ENCODE measurements around the gene CCT5. TPM values are rescaled to one million over a fixed set of nuclear protein-coding genes. Genes with fewer than 3 reads are reported as not detected.

CCT5 gene
- total and polyA plus RNA-seq, 2 donors from 2014 or later = 130 to 136 TPM

DNA sequence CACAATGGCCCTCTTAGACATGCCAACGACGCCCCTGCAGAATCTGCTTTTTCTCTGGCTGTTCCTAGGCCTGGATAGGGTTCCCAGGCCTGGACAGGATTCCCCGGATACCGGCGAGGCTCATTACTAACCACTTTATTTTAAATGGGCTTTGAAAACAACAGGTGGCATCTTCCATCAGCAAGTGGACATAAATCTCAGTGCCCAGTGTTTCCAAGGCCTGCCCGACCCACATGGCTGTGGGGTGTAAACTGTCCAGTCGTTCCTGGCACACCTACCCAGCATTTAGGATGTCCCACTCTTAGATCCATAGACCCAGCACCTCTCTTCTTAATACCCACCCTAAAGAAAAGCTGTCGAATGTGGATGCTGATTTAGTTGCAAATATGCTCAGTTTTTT is 56.7 kb downstream of the CCT5 start:
- no peaks in the 10 kb centered on the region for H3K27me3 ChIP-seq (ENCODE audit: control insufficient read depth, insufficient read depth, low read length)
- H3K4me3 ChIP-seq (ENCODE audit: low read length in 3 of 3) = peak overlapping the region; percentile 71 to 83 (median 71)
- peak overlapping the region; percentile 34 to 86 (median 46) for H3K9ac ChIP-seq (ENCODE audit: low read length in 3 of 3)
- no peaks in the 10 kb centered on the region for H3K9me3 ChIP-seq (ENCODE audit: control insufficient read depth in 2 of 3, insufficient read depth in 1 of 3, low read length in 3 of 3)
- H3K36me3 ChIP-seq (ENCODE audit: control insufficient read depth in 2 of 3, insufficient read depth in 3 of 3, low read length in 3 of 3) = no peaks in the 10 kb centered on the region
- peak overlapping the region; percentile 42 to 95 for H3K27ac ChIP-seq (ENCODE audit: low read depth in 2 of 2, low read length in 2 of 2)
- intact Hi-C loops (cut with DNase I) = no loop called here
- TF ChIP-seq, protein P1, sequence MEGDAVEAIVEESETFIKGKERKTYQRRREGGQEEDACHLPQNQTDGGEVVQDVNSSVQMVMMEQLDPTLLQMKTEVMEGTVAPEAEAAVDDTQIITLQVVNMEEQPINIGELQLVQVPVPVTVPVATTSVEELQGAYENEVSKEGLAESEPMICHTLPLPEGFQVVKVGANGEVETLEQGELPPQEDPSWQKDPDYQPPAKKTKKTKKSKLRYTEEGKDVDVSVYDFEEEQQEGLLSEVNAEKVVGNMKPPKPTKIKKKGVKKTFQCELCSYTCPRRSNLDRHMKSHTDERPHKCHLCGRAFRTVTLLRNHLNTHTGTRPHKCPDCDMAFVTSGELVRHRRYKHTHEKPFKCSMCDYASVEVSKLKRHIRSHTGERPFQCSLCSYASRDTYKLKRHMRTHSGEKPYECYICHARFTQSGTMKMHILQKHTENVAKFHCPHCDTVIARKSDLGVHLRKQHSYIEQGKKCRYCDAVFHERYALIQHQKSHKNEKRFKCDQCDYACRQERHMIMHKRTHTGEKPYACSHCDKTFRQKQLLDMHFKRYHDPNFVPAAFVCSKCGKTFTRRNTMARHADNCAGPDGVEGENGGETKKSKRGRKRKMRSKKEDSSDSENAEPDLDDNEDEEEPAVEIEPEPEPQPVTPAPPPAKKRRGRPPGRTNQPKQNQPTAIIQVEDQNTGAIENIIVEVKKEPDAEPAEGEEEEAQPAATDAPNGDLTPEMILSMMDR (IDR thresholded peaks at IDR 0.05; ENCODE audit: borderline replicate concordance, extremely low read depth, insufficient read depth) = no peak
- FAIRE-seq (no peak), DNase-seq (peak in 1 of 5 donors; percentile 53)
- H3K4me1 ChIP-seq (ENCODE audit: control insufficient read depth in 2 of 3, insufficient read depth in 2 of 3, low read depth in 1 of 3, low read length in 3 of 3) = peaks cover 0 to 36% (median 7%) of the 10 kb centered on the region in 3 donors

DNA sequence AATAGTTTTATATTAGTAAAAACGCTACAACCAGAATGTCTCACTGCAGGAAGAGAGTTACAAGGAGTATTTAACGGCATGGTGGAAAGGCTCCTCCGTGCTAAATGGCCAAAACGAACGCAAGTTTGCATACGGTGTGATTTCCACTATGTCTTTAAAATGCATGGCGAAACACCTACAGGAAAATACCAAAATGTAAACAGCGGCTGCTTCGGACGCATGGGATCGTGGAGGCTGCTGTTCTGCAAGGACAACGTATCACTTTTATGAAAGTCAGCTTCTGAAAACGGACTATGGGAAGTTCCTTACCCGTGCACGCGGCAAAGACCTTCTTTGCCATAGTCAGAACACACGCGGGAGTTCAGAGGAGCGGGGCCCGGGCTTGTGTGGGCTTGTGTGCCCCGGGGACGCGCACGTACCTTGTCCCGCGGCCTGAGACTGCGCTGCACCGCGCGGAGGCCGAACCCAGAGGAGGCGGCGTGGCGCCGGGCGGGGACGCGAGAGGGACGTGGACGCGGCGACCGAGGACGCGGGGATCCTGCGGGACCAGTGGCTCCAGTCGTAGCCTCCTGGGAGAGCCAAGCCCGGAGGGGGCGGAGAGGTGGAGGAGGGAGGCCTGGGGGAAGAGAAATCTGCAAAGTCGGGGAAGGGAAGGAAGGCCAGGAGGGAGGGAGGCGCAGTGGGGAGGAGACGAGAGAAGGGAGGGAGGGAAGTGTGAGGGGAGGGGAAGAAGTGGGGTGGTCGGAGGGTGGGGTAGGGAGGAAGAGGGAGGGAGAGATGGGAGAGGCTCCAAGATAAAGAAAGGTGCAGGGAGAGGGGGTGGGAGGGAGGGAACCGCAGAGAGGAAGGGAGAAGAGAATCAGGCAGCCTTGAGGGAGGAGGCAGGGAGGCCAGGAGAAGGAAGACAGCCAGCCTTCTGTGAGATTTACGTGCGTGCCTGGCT is 57.4 kb downstream of the CCT5 start, which contains the start of gene CMBL:
TSS of gene CMBL (minus strand) at position 697 of the 943 bp plus-strand sequence. CDS start 17,140 bp downstream, outside the sequence.
- Histone ChIP-seq H3K36me3 (ENCODE audit: control insufficient read depth in 2 of 3, insufficient read depth in 3 of 3, low read length in 3 of 3) (no peaks in the 10 kb centered on the region), H3K4me1 (ENCODE audit: control insufficient read depth in 2 of 3, insufficient read depth in 2 of 3, low read depth in 1 of 3, low read length in 3 of 3) (peaks cover 0 to 33% (median 7%) of the 10 kb centered on the region in 3 donors), H3K27ac (ENCODE audit: low read depth in 2 of 2, low read length in 2 of 2) (peak within 1 kb of the TSS; percentile 67 to 95), H3K9me3 (ENCODE audit: control insufficient read depth in 2 of 3, insufficient read depth in 1 of 3, low read length in 3 of 3) (no peaks in the 10 kb centered on the region), H3K9ac (ENCODE audit: low read length in 3 of 3) (peak within 1 kb of the TSS; percentile 34 to 86 (median 50)), H3K4me3 (ENCODE audit: low read length in 3 of 3) (peak within 1 kb of the TSS; percentile 71 to 83 (median 71)), H3K27me3 (ENCODE audit: control insufficient read depth, insufficient read depth, low read length) (no peaks in the 10 kb centered on the region)
- peak; percentile 66 to 81 (median 76) for DNase-seq
- intact Hi-C loops (cut with DNase I) = no loop called here
- TF ChIP-seq, protein P1 (IDR thresholded peaks at IDR 0.05; ENCODE audit: borderline replicate concordance, extremely low read depth, insufficient read depth) = no peak
- FAIRE-seq = no peak

DNA sequence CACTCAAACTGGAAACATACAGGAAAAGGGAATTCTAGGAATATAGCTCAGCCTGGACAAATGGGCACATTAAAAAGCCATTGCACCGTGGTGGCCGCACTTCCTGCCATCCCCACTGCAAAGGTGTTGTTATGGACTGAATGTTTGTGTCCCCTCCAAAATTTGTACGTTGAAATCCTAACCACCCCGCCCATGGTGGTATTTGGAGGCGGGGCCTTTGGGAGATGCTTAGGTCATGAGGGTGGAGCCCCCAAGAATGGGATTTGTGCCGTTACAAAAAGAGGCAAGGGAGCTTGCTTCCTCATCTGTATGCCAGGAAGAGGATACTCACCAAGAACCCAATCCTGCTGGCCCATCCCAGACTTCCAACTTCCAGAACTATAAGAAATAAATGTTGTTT is 58.8 kb downstream of the CCT5 start:
- intact Hi-C loops (cut with DNase I) = no loop called here
- H3K36me3 ChIP-seq (ENCODE audit: control insufficient read depth in 2 of 3, insufficient read depth in 3 of 3, low read length in 3 of 3) = no peaks in the 10 kb centered on the region
- H3K9me3 ChIP-seq (ENCODE audit: control insufficient read depth in 2 of 3, insufficient read depth in 1 of 3, low read length in 3 of 3) = no peaks in the 10 kb centered on the region
- H3K27me3 ChIP-seq (ENCODE audit: control insufficient read depth, insufficient read depth, low read length) = no peaks in the 10 kb centered on the region
- H3K4me3 ChIP-seq (ENCODE audit: low read length in 3 of 3) = no peak overlapping the region
- no peak overlapping the region for H3K9ac ChIP-seq (ENCODE audit: low read length in 3 of 3)
- H3K27ac ChIP-seq (ENCODE audit: low read depth in 2 of 2, low read length in 2 of 2) = peak overlapping the region; percentile 22 to 23
- peaks cover 0 to 22% (median 7%) of the 10 kb centered on the region in 3 donors for H3K4me1 ChIP-seq (ENCODE audit: control insufficient read depth in 2 of 3, insufficient read depth in 2 of 3, low read depth in 1 of 3, low read length in 3 of 3)
- DNase-seq = no peak
- no peak for FAIRE-seq
- TF ChIP-seq, protein P1 (IDR thresholded peaks at IDR 0.05; ENCODE audit: borderline replicate concordance, extremely low read depth, insufficient read depth) = no peak
